HCT116 (cell line): ENCODE measurements around the gene CAPZA3. TPM values are rescaled to one million over a fixed set of nuclear protein-coding genes. Genes with fewer than 3 reads are reported as not detected.

Source experiments
- ATAC-seq: fragments of 200-7000 bp; cut with Tn5 transposase; 2 replicates; pipeline ENCODE4 v1.9.1; 2020; ENCODE audit warnings: mild to moderate bottlenecking, moderate library complexity
- BruUV-seq: library from RNA; stranded (reverse); fragments of 400-500 nt; replicated peaks from 2 replicates; lab custom pipeline; 2021; lab: Mats Ljungman, UMichigan
- CTCF ChIA-PET: fragments of 300-600 bp; sonication (Branson Sonifier 250); formaldehyde crosslinking; loops from one replicate; lab custom pipeline; 2021; ENCODE audit warnings: antibody characterized with exemption; lab: Charles Lee
- POLR2A ChIA-PET: fragments of 300-600, 350-600 bp; sonication (Branson Sonifier 250); formaldehyde crosslinking; loops from one replicate; lab custom pipeline; 2021; ENCODE audit warnings: antibody characterized with exemption; lab: Charles Lee
- RAD21 ChIA-PET, 2 experiments: fragments of 300-600 bp; sonication (Branson Sonifier 250); formaldehyde crosslinking; loops; one replicate each; lab custom pipeline; 2023; ENCODE audit warnings: low total read pairs in 2 of 2; ENCODE audit not compliant: uncharacterized antibody in 2 of 2, unreplicated experiment in 2 of 2, low non-redundant PET in 1 of 2; lab: Charles Lee
- DNase-seq: peaks from one replicate; pipeline ENCODE4 v3.0.0-alpha.2; 2010; ENCODE audit warnings: low read depth, low spot score
- H2AFZ ChIP-seq: fragments of 200-600 bp; shearing (Covaris generic), sonication (generic); 2 replicates; pipeline ENCODE4 v1.6.1; 2017; ENCODE audit warnings: low read depth, mixed run types, mixed read lengths, antibody characterized with exemption, low read length; ENCODE audit not compliant: poor library complexity, severe bottlenecking
- H3K27ac ChIP-seq: 2 replicates; pipeline ENCODE4 v1.5.1; 2012; ENCODE audit warnings: low read depth, low read length
- H3K27me3 ChIP-seq: fragments of 200-600 bp; sonication (generic); 2 replicates; pipeline ENCODE4 v1.6.1; 2016; ENCODE audit warnings: mixed run types, low read length, mixed read lengths; ENCODE audit not compliant: insufficient read depth
- H3K36me3 ChIP-seq, 2 experiments: fragments of 200-500 bp in 1 of 2; fragments of 200-600 bp in 1 of 2; sonication (Bioruptor generic) in 1 of 2; sonication (generic) in 1 of 2; 2 replicates each; pipeline versions ENCODE4 v1.5.1 to v1.6.1; 2014 to 2016; ENCODE audit warnings: low read length in 2 of 2, inconsistent platforms in 1 of 2, mixed read lengths in 1 of 2, mixed run types in 1 of 2; ENCODE audit not compliant: insufficient read depth in 2 of 2, control insufficient read depth in 1 of 2
- H3K4me1 ChIP-seq, 2 experiments: fragments of 200-600 bp in 1 of 2; sonication (generic) in 1 of 2; 2 replicates each; pipeline versions ENCODE4 v1.5.1 to v1.6.1; 2012 to 2017; ENCODE audit warnings: low read length in 2 of 2, inconsistent platforms in 1 of 2, mild to moderate bottlenecking in 1 of 2, mixed read lengths in 1 of 2, mixed run types in 1 of 2, moderate library complexity in 1 of 2; ENCODE audit not compliant: insufficient read depth in 2 of 2, control insufficient read depth in 1 of 2
- H3K4me2 ChIP-seq: fragments of 200-600 bp; sonication (generic); 2 replicates; pipeline ENCODE4 v1.6.1; 2017; ENCODE audit warnings: mixed run types, low read length, mixed read lengths
- H3K4me3 ChIP-seq, 2 experiments: fragments of 200-600 bp in 1 of 2; sonication (generic) in 1 of 2; replicated peaks in 1 of 2; 2 replicates each; pipeline ENCODE4 v1.5.1; 2011 to 2016; ENCODE audit warnings: low read length in 2 of 2, control low read depth in 1 of 2, low read depth in 1 of 2, mild to moderate bottlenecking in 1 of 2, mixed read lengths in 1 of 2, mixed run types in 1 of 2
- H3K79me2 ChIP-seq: fragments of 200-600 bp; sonication (generic); 2 replicates; pipeline ENCODE4 v1.6.1; 2017; ENCODE audit warnings: mild to moderate bottlenecking, mixed run types, low read length, moderate library complexity, mixed read lengths; ENCODE audit not compliant: insufficient read depth
- H3K9ac ChIP-seq: fragments of 200-600 bp; sonication (generic); 2 replicates; pipeline ENCODE4 v1.6.1; 2016; ENCODE audit warnings: low read length, mixed read lengths
- H3K9me2 ChIP-seq: fragments of 200-600 bp; sonication (generic), shearing (Covaris generic); 2 replicates; pipeline ENCODE4 v1.6.1; 2017; ENCODE audit warnings: mixed run types, mild to moderate bottlenecking, moderate library complexity; ENCODE audit not compliant: insufficient read depth
- H3K9me3 ChIP-seq, 2 experiments: fragments of 200-500 bp in 1 of 2; fragments of 200-600 bp in 1 of 2; sonication (Bioruptor generic) in 1 of 2; sonication (generic) in 1 of 2; 2 replicates each; pipeline ENCODE4 v1.6.1; 2014 to 2017; ENCODE audit warnings: low read length in 2 of 2, mixed read lengths in 2 of 2, inconsistent platforms in 1 of 2, low read depth in 1 of 2, mild to moderate bottlenecking in 1 of 2, mixed run types in 1 of 2, moderate library complexity in 1 of 2; ENCODE audit not compliant: control insufficient read depth in 1 of 2, insufficient read depth in 1 of 2
- H4K20me1 ChIP-seq: fragments of 200-600 bp; sonication (generic), shearing (Covaris generic); 2 replicates; pipeline ENCODE4 v1.6.1; 2017; ENCODE audit warnings: mixed run types, mild to moderate bottlenecking, moderate library complexity; ENCODE audit not compliant: insufficient read depth
- EZH2 ChIP-seq: fragments of 200-600 bp; sonication (generic); IDR thresholded peaks from 2 replicates; pipeline ENCODE4 v1.6.1; 2017; ENCODE audit warnings: antibody characterized with exemption, mixed run types
- EZH2phosphoT487 ChIP-seq: fragments of 200-600 bp; IDR thresholded peaks from 2 replicates; pipeline ENCODE4 v1.6.1; 2018; ENCODE audit warnings: antibody characterized with exemption, borderline replicate concordance
- RAD21 ChIP-seq: IDR thresholded peaks from 2 replicates; pipeline ENCODE4 v1.6.1; 2012; ENCODE audit warnings: low read depth, mild to moderate bottlenecking
- intact Hi-C: fragments of 100-400 bp; cut with micrococcal nuclease; formaldehyde crosslinking; loops from 2 replicates; pipeline ENCODE4 v1.10.0; 2022
- total RNA-seq: library from RNA; stranded (reverse); gene quantifications from one replicate; pipeline ENCODE4 v1.2.1, GENCODE V29; 2021; ENCODE audit not compliant: unreplicated experiment

Gene CAPZA3
- total RNA-seq, 1 experiment from 2014 or later: not detected

DNA sequence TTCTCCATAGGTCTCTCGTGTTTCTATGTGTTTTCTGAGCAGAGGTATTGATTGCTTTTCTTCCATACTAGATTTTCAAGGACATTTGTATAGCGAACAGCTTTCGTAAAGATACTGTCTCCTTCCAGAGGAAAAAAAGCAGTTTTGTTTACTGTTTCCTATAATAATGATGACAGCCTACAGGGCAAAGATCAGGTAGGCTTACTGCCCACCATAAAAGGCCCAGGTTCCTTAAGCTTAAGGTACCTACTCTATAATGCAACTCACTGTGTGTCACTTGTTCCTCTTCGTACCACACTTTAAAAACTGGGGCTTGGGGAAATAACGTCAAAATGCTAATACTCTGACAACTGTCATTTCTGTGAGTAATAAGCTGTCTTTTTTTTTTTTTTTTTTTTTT is 6.8 kb upstream of the CAPZA3 start:
- ATAC-seq: no peak
- no peak for DNase-seq
- CTCF ChIA-PET: no interaction called here
- H3K4me1 ChIP-seq: no peaks in the 10 kb centered on the region
- no peaks in the 10 kb centered on the region; a peak in 1 of 4 replicates for H3K36me3 ChIP-seq
- RAD21 ChIA-PET: no interaction called here
- no peak overlapping the region for H2AFZ ChIP-seq
- no peaks in the 10 kb centered on the region for H3K79me2 ChIP-seq
- H3K27me3 ChIP-seq: no peaks in the 10 kb centered on the region
- H3K9ac ChIP-seq: no peak overlapping the region
- intact Hi-C loops: no loop called here
- POLR2A ChIA-PET: no interaction called here
- TF ChIP-seq EZH2 (no peak), EZH2phosphoT487 (no peak)
- BruUV-seq: no TSS peak
- no peak overlapping the region for H3K27ac ChIP-seq
- H3K9me3 ChIP-seq: no peaks in the 10 kb centered on the region
- H3K9me2 ChIP-seq: no peaks in the 10 kb centered on the region
- no peak overlapping the region for H3K4me2 ChIP-seq
- no peaks in the 10 kb centered on the region for H4K20me1 ChIP-seq
- H3K4me3 ChIP-seq: no peak overlapping the region

DNA sequence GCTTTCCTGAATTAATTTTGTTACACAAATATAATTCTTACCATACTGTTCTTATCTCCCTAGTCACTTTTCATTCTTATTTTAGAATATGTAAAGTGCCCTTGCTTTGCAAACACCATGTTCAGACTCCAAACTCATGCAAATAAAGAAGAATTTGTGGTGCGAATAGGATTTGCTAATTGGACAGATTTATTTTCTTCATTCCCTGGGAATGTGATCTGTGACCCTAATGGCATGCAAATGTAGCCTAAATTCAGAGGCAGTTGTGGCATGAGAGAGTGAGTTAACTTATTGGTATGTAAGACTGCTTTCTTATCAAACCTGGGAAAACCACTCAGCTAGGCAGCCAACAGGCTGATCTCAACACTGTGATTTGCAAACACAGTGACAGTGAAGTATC is 10.0 kb downstream of the CAPZA3 start:
- BruUV-seq: no TSS peak
- Histone ChIP-seq H3K27me3 (no peaks in the 10 kb centered on the region), H3K9me3 (no peaks in the 10 kb centered on the region), H3K9ac (no peak overlapping the region), H3K4me1 (no peaks in the 10 kb centered on the region), H3K4me2 (no peak overlapping the region), H3K79me2 (no peaks in the 10 kb centered on the region), H2AFZ (no peak overlapping the region), H3K27ac (no peak overlapping the region), H3K9me2 (no peaks in the 10 kb centered on the region), H3K36me3 (no peaks in the 10 kb centered on the region), H3K4me3 (no peak overlapping the region), H4K20me1 (no peaks in the 10 kb centered on the region)
- CTCF ChIA-PET: no interaction called here
- POLR2A ChIA-PET: no interaction called here
- intact Hi-C loops: no loop called here
- TF ChIP-seq RAD21: no peak
- DNase-seq: no peak
- ATAC-seq: no peak
- RAD21 ChIA-PET: no interaction called here
